Epithelial cell of esophagus (primary cell): ENCODE measurements around the gene TNRC6B.

Experiments used
- DNase-seq: peaks from one replicate; pipeline ENCODE4 v3.0.0; 2010; ENCODE audit warnings: low read depth
- H3K4me3 ChIP-seq: 2 replicates; pipeline ENCODE4 v1.5.1; 2011; ENCODE audit warnings: mild to moderate bottlenecking, low read length, control low read depth
- CTCF ChIP-seq: IDR thresholded peaks from 2 replicates; pipeline ENCODE4 v1.5.1; 2011; ENCODE audit warnings: low read depth, mild to moderate bottlenecking, low read length, control low read depth, inconsistent platforms; ENCODE audit not compliant: insufficient read depth; ENCODE audit errors: missing control alignments

Gene TNRC6B

GRCh38 chr22:40250608-40251007 lies 72.9 kb downstream of the TNRC6B start:
- no peak for TF ChIP-seq CTCF
- DNase-seq = no peak
- no peak overlapping the region for H3K4me3 ChIP-seq

- no peak for DNase-seq
- TF ChIP-seq CTCF = no peak
- H3K4me3 ChIP-seq = no peak overlapping the region
These were observed 73.4 kb downstream of the TNRC6B start for GRCh38 chr22:40251106-40251505.

- H3K4me3 ChIP-seq = no peak overlapping the region
- no peak for TF ChIP-seq CTCF
- no peak for DNase-seq
These were observed 74.4 kb downstream of the TNRC6B start for GRCh38 chr22:40252146-40252545.

DNA sequence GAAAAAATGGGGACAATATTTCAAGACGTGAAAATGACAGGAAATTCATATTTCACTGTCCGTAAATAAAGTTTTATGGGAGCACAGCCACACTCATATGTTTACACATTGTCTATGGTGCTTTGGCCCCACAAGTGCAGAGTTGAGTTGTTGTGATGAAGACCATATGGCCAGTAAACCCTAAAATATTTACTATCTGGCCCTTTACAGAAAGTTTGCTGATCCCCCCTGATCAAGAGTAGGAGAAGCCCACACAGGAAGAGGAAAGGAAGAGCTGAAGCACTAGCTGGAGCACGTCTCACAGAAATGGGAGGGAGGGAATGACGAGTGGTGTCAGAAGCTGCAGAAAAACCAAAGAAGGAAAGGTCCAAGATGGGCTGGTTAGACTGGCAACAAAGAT lies 78.8 kb downstream of the TNRC6B start:
- TF ChIP-seq CTCF = no peak
- no peak overlapping the region for H3K4me3 ChIP-seq
- DNase-seq = no peak

DNA sequence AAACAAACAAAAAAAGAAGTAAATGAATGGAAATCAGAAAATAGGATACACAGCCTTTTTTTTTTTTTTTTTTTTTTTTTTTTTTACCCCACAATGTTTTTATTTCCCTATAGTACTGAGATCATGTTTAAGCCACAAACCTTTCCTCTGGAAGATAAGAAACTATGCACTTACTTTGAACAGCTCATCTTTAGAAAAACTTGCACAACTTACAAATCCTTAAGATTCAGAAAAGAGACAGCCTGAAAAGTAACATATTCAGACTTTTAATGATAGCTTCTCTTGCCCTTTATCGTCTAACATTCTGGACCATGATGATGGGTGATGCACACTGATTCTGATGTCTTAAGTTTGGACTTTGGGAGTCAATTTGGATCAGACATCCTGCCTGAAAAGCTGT lies 80.3 kb downstream of the TNRC6B start:
- no peak for TF ChIP-seq CTCF
- peak; percentile 11 for DNase-seq
- H3K4me3 ChIP-seq = no peak overlapping the region

DNA sequence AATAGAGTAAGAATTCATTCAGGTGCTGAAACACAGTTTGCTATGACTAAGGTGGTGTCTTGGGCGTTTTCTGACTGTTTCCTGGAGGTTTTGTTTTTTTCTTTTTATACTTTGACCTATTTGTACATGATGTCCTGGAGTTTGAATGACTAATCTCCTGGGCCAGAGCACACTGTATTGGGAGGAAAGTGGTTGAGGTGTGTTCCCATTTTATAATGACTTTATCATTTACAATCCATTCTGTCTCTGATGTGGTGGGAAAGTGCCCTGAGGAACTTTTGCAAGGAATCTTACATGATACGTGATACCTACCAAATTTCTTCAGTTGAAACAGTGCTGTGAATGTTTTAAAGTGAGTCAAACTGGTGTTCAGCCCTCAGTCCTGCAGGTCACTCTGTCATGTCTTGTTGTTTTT lies 80.8 kb downstream of the TNRC6B start:
- DNase-seq = peak; percentile 90
- no peak for TF ChIP-seq CTCF
- H3K4me3 ChIP-seq = no peak overlapping the region

DNA sequence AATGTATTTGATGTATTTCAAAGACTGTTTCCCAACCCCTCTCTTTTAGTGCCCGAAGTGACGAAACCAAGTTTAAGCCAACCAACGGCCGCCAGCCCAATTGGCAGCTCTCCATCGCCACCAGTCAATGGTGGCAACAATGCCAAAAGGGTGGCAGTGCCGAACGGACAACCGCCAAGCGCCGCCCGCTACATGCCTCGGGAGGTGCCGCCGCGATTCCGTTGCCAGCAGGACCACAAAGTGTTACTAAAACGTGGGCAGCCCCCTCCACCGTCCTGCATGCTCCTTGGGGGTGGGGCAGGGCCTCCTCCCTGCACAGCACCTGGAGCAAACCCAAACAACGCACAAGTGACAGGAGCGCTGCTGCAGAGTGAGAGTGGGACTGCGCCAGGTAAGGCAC lies 84.1 kb downstream of the TNRC6B start:
- DNase-seq = no peak
- H3K4me3 ChIP-seq = no peak overlapping the region

More for the DNA sequence above, 84.1 kb downstream of the TNRC6B start:
- TF ChIP-seq CTCF = no peak
